ENCODE measurements around the gene REX1BD.
A peak's percentile ranks its signal among the peaks of the same experiment; 100 is the strongest.
"Not testable (repeated sequence)": the region's sequence is repeated elsewhere in the genome, so short reads cannot be mapped to it uniquely, and the experiment has no call there.

The REX1BD gene

DNA sequence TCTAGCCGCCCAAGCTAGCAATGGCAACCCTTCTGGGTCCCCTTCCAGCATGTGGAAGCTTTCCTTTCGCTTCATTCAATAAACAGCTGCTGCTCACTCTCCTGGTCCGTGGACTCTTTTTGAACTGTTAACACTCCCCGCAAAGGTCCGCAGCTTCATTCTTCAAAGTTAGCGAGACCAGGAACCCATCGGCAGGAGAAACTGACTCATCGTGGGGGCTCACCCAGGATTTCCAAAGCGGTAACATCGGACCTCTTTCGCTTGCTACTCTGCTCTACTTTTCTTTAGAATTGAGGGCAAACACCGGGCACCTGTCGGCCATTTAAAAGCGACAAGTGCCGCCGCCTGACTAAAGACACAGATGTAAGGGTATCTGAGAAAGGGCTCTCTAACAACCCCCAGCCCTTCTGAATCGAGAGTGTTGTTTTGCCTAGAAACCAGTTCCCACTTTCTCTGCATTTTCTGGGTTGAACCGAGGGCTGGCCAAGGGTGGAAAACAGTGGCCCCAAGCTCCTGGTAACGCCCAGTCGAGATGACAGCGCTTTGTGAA is 11.2 kb upstream of the REX1BD start:
- DNase-seq (ENCODE audit: low read depth), result no peak

DNA sequence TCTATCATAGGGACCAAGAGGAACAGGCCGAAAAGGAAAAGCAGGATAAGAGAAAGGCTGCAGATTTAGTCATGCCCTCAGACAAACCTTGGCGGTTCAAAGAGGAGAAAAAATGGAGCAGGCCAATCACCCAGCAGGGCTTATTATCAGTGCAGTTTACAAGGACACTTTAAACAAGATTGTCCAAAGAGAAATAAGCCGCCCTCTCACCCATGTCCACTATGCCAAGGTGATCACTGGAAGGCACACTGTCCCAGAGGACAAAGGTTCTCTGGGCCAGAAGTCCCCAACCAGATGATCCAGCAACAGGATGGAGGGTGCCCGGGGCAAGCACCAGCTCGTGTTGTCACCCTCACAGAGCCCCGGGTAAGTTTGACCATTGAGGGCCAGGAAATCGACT is 8.3 kb upstream of the REX1BD start:
- DNase-seq (ENCODE audit: low read depth), result no peak

DNA sequence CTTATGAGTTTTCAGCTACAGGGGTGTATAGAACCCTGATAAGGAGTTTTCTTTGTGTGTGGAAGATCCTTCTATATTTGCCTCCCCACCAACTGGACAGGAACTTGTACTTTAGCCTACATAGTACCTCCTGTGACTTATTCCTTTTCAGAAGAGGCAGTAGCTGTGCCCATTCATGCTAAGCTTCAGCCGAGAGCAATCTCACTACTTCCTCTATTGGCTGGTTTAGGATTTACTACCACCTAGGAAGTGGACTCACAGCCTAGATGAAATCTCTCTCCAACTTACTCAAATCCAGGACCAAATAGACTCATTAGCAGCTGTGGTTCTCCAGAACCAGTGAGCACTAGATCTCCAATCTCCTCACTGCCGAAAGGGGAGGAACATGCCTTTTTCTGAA is 2.3 kb upstream of the REX1BD start:
- no peak for DNase-seq (ENCODE audit: low read depth)

DNA sequence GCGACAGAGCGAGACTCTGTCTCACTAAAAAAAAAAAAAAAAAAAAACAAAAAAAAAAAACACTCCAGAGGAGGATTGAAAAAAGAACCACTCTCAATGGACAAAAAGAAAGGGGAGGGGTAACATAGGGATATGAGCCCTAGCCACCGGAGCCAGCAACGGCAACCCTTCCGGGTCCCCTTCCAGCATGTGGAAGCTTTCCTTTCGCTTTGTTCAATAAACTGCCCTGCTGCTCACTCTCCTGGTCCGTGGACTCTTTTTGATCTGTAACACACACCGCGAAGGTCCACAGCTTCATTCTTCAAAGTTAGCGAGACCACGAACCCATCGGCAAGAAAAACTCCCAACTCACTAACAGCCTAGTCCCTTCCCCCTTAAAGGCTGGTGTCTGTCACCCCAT is 1.0 kb upstream of the REX1BD start:
- DNase-seq (ENCODE audit: low read depth), result no peak

DNA sequence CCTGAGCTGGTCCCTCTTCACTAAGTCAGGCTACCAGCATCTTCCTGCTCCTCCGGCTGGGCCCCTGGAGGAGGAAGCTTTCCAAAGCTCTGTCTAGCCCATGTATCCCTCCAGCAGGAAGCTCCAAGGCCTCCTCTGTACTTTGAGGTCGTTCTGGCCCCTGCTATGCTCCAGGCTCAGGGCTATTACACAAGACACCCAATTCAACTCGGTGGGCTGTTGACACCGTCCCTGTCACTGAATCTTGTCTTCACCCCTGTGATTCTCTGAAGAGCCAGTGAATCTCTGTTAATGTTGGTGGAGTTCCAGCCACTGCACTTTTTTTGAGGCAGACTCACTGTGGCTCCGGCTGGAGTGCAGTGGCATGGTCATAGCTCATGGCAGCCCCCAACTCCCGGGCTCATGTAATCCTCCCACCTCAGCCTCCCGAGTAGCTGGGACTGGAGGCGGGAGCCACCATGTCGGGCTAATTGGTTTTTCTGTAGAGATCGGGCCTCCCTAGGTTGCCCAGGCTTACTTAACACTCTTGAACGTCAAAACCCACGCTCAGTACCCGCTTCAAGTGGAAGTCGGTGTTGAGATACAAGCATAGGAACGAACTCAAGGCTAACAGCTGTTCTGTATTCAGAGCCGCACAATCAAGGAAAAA is 512 bp upstream of the REX1BD start:
- no peak for DNase-seq (ENCODE audit: low read depth)

DNA sequence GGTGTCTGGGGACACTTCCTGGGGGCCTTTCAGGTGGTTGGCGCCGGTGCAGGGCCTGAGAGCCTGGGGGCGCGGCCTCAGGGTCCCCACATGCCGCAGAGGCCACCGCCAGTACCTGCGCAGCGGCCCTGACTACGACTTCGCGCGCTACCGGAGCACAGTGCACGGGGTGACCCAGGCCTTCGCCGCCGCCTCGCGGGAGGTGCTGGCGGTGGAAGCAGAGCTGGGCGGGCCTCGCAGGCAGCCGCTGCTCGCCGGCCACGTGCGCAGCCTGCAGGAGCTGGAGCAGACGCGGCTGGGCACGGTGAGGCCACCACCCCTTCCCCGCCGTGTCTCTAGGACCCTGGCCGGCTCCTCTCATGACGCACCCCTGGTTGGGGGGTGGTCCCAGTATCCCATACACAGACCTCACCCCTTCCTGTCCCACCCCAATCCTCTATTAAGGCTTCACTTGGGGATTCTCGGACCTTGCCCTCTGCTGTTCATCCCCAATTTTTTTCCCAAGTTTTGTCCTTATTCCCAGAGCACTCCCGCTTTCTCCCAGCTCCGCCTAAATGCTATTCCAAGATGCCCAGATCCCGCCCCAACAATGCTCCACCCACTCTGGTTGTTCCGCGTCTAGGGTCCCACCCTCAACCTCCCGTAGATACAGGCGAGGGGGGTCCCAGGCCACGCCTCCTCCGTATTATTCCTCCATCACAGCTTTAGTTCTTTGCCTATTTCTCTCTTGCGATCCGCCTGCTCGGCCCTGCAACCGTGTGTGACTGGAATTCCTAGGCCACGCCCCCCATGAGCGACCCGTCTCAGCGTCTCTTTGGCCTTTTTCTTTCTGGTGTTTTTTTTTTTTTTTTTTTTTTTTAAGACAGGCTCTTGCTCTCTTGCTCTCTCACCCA is 1.0 kb downstream of the REX1BD start:
- DNase-seq (ENCODE audit: low read depth), result peak; percentile 52

DNA sequence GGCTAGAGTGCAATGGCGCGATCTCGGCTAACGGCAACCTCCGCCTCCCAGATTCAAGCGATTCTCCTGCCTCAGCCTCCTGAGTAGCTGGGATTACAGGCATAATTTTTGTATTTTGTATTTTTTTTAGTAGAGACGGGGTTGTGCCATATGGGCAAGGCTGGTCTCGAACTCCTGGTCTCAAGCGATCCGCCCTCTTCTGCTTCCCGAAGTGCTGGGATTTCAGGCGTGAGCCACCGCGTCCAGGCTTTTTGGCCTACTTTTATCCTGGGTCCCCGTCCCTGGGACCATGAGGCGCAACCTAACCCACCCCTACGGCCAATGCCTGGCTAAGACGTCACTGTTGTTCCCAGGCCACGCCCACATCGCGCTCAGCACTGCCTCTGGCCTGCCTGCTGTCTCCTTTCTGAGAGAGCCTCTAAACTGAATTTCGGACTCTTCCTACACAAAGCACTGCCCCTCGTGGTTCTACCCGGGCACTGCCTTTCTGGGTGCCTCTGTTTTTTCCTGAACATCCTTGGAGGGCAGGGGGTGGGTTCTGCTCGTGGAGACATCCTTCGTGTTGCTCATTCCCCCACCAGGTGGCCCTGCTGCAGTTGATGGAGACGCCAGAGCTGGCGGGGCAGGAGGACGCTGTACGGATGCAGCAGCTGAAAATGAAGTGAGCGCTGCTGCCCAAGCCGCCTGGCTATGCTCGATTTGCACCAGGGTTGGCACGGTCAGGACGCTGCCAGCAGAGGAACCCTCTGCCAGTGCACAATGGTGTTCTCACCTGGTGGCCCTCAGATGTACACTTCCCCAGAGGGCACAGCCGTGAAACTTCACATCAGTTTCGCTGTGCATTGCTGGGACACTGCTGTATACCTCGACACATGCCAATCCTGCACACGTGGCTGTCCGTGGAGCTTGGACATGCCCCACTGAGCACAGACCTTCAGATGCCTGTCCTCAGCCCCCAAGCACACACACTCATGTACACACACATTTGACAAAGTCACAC is 2.0 kb downstream of the REX1BD start:
- DNase-seq (ENCODE audit: low read depth), result no peak

DNA sequence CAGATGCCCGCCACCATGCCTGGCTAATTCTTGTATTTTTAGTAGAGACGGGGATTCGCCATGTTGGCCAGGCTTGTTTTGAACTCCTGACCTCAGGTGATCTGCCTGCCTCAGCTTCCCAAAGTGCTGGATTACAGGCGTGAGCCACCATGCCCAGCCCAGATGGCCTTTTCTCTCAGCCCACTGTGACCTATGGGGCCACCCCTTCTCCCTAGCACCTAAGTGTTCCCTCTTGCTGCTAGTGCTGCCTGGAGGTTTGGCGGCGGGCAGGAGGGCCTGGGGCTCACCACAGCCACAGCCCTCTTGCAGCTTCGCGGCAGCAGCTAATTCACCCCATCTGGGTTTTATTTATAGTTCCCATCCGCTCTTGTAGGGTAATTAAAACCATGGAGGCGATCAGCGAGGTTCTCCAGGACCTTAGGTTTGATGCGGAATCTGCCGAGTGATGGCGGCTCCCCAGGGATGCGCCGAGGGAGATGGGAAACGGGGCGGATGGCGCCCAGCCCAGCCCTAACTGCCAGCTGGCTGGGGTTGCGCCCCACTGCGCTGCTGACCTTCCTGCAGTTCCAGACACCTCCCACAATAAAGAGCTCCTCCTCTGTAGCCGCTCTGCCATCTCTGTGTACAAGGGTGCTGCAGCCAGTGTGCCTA is 3.3 kb downstream of the REX1BD start:
- no peak for DNase-seq (ENCODE audit: low read depth)

DNA sequence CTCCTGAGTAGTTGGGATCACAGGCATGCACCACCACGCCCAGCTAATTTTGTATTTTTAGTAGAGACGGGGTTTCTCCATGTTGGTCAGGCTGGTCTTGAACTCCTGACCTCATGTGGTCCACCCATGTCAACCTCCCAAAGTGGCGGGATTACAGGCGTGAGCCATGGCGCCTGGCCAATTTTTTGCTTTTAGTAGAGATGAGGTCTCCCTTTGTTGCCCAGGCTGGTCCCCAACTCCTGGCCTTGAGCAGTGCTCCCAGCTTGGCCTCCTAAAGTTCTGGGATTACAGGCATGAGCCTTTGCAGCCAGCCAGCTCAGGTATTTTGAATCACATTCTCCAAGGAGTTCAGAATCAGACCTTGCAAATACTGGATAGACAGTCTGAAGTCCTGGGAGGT is 4.1 kb downstream of the REX1BD start:
- DNase-seq (ENCODE audit: low read depth), result not testable (repeated sequence)

DNA sequence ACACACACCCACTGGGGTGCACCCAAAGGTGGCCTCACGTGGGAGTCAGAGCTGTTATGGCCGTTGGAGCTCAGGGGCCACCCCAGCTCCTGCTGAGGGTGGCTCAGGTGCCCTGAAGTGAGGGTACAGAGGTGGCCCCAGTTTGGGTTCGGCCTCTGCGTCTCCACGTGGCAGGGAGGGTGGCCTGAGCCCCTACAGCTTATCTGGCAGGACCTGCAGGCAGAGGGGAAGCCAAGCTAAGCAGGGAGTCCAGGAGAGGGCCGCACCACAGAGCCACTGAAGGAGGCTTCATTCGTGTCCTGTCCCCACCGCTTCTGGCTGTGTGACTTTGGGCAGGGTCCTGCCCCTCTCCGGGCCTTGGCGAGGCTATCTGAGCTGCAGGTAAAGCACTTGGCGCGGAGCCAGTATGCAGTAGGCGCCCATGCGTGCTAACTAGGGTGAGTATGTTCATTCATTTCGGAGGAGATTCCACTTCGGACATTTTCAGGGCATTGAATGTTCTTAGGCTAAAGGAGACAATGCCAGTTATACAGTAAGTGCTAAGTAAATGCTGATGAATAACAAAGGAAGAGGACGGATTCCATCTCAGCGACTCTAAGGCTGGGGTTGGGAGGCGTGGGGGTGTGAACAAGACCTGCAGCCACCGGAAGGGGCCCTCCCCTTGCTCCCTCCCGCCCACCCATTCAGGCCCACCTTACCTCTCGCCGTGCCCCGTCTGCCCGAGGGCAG is 4.9 kb downstream of the REX1BD start:
- DNase-seq (ENCODE audit: low read depth), result no peak

DNA sequence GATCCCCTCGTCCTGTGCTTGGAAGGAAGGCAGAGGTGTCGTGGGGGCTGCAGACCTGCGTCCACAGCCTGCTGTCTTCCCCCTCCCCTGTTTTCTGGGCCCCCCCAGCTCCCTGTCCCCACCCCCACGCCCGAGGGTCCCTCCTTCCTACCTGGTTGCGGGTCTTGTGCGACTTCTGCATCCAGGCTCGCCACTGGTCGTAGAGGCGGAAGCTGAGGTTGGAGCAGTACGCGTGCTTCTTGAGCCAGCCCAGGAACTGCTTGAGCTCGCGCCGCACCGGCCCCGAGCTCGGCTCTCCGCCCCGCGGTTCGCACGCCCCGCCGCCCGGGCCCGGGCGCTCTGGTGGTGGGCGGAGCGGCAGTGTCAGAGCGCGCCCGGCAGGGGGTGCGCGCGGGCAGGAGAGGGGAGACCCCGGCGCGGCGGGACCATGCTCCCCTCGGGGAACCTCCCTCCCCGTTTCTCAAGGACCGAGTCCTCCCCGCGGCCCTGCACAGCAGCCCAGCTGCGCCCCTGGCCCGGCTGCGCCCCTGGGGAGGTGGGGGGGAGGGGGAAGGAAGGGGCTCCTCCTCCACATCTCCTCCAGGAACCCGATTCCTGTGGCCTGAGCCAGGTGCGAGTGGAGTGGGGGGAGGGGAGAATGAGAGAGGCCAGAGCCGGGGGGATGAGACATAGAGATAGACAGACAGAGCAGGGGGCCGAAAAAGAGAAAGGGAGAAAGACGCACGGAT is 5.7 kb downstream of the REX1BD start:
- peak; percentile 68 for DNase-seq (ENCODE audit: low read depth)

DNA sequence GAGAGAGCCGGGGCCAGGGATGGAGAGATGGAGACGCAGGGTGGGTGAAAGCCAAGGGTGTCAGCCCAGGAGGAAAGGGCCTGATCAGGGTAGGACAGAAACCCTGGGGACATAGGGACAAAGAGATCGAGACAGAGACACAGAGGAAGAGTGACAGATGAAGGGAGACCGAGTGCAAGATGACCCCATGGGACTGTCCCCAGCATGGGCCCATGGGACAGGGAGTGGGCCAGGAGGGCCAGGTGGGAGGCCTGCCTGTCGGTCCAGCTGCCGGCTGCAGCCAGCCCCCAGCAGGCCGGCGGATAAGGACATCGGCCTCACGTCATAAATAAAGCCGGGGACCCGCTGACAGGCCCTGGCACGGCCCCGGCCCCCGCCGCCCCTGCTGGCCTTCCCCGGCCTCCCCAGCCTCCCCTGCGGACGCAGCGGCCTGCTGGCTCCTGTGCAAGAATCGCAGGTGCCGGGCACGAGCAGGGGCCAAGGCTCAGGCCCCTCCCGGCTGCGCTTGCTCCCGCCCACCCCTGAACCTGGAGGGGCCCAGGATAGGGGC is 6.3 kb downstream of the REX1BD start:
- DNase-seq (ENCODE audit: low read depth), result no peak

DNA sequence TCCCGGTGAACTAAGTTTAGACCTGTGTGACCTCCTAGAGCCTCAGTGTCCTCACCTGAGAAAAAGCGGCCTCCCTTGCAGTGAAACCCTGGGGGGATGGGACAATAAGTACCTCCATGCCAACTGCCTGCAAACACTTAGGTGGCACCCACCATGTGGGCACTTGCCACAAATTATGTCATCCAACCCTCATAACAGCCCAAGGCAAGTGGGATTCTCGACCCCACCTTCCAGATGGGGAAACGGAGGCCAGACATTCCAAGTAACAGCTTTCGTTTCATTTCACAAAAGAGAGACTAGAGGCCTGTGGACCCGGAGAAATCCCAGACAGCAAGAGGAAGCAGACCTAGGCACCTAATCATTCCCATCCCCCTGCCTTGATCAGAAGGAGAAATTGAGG is 6.9 kb downstream of the REX1BD start:
- DNase-seq (ENCODE audit: low read depth), result no peak

DNA sequence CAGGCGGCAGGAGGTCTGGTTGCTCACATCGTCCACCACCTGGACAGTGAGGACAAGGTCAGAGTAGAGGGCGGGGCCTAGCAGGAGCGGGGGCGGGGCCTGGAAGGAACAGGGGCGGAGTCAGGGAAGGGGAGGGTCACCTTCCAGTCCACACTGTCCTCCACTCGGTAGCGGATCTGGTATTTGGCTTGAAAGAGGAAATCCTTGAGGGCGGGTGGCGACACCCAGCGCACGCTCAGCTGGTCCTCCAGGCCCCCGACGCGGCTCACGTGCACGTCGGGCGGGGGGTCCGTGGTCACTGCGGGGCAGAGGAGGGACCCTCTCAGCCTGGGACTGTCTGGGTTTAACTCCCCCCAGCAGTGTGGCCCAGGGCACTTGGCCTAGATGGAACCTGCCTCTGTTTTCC is 8.2 kb downstream of the REX1BD start:
- DNase-seq (ENCODE audit: low read depth), result no peak

DNA sequence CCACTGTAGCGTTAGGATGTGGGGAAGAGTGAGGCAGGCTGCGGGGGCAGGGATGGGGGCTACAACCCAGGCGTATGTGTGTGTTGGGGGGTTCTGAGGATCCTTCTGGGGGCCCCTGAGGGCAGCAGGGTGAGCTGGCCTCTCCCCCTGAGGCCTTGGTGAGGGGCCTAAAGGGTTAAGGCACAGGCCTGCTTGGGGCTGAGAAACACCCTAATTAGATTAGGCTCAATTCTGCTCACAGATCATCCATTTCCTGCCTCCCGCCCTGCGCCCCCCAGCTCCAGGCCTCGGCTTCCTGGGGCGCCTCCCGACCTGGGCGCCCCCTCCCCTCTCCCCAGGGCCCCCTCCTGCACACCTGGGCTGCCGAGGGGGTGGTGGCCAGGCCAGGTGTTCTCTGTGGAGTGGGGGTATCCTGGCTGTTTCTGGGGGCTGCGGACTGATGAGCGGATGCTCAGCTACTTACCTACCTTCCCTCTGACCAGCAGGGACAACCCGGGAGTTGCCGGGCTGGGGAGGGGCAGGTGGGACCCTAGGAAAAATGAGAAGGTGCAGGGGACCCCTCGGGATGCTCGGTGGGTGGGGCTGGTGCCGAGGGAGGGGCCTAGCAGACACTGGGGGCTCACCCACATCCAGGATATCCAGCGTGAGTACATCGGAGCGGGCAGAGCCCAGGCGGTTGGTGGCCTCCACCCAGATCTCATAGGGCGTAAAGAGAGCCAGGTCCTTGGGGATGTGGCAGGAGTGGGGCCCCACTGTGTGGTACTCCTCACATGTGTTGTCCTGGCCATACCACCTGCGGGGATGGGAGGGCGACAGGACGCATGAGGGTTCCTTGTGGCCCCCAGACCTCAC is 9.4 kb downstream of the REX1BD start:
- no peak for DNase-seq (ENCODE audit: low read depth)

DNA sequence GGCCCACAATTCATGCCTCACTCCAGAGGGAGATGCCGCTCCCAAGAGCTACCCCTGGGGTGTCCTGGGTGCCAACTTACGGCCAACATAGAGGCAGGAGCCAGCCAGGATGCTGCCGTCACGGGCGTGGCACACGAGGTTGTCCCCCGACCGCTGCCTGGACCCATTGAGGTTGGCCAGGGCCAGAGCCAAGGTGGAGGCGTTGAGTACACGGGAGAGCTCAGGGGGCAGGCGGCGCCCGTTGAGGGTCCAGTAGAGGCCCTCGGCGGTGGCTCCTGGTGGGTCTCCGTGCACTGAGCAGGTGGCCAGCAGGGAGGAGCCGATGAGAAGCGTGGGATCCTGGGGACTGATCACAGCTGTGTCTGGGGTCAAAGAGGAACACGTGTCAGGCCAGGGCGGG is 10.9 kb downstream of the REX1BD start:
- no peak for DNase-seq (ENCODE audit: low read depth)

DNA sequence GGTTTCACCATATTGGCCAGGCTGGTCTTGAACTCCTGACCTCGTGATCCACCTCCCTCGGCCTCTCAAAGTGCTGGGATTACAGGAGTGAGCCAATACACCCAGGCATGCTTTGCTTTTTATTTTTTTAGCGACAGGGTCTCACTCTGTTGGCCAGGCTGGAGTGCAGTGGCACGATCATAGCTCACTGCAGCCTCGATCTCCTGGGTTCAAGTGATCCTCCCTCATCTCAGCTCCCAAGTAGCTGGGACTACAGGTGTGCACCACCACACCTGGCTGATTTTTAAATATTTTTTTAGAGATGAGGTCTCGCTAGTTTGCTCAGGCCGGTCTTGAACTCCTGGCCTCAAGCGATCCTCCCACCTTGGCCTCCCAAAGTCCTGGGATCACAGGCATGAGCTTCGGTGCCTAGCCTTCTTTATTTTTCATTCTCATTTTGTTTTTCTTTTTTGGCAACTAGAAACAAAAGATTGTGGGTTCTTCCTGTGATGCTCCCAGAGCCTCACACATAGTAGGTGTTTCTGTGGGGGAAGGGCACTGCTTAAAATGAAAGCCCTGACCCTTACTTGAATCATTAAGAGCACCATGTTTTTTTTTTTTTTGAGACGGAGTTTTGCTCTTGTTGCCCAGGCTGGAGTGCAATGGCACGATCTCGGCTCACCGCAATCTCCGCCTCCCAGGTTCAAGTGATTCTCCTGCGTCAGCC is 12.2 kb downstream of the REX1BD start:
- DNase-seq (ENCODE audit: low read depth), result not testable (repeated sequence)

DNA sequence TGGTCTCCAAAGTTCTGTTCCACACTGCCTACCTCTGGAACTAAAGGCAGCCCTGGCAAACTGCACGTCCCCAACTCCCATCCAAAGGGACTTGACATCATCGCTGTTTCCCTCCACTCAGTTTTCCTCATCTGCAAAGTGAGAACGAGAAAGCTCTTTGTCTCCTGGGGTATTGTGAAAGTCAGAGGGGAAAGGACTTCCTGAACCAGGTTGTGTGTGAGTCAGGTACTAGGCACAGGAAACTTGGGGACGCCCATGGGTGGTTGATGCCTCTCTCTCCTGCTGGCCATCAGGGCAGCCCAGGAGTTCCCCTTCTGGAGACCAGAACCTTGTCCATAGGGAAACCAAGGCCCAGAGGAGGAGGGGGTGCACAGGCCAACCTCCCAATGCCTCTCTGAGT is 13.3 kb downstream of the REX1BD start:
- DNase-seq (ENCODE audit: low read depth), result no peak

Measured in stimulated activated CD4-positive, alpha-beta T cell treated with anti-CD3 and anti-CD28 coated beads, Interleukin-2, amount 100 ng/mL, for 4 hours (primary cell).